SJCRH30 (cell line): ENCODE data around the gene CAMKMT. TPM values are rescaled to one million over a fixed set of nuclear protein-coding genes. Genes with fewer than 3 reads are reported as not detected.

Experiments used
- DNase-seq, 2 experiments: peaks; one replicate each; pipeline ENCODE4 v3.0.0-alpha.2; 2015 to 2020
- H3K27ac ChIP-seq: fragments of 250-450 bp; sonication (Bioruptor Pico); 2 replicates; pipeline ENCODE4 v1.5.1; 2020; ENCODE audit warnings: mild to moderate bottlenecking, moderate library complexity
- H3K27me3 ChIP-seq: fragments of 250-450 bp; sonication (Bioruptor Pico); 2 replicates; pipeline ENCODE4 v1.5.1; 2020; ENCODE audit warnings: mild to moderate bottlenecking, moderate library complexity
- H3K36me3 ChIP-seq: fragments of 250-450 bp; sonication (Bioruptor Pico); 2 replicates; pipeline ENCODE4 v1.5.1; 2020; ENCODE audit warnings: mild to moderate bottlenecking, moderate library complexity
- H3K4me1 ChIP-seq: fragments of 250-450 bp; sonication (Bioruptor Pico); 2 replicates; pipeline ENCODE4 v1.5.1; 2020; ENCODE audit warnings: mild to moderate bottlenecking, moderate library complexity
- H3K4me3 ChIP-seq: fragments of 250-450 bp; sonication (Bioruptor Pico); 2 replicates; pipeline ENCODE4 v1.5.1; 2020; ENCODE audit warnings: mild to moderate bottlenecking, moderate library complexity
- H3K9me3 ChIP-seq: fragments of 250-450 bp; sonication (Bioruptor Pico); replicated peaks from 2 replicates; pipeline ENCODE4 v1.5.1; 2020; ENCODE audit warnings: mild to moderate bottlenecking, moderate library complexity
- total RNA-seq: library from RNA; depleted of rRNA; stranded (reverse); fragments of >200 nt; shearing (Covaris generic); gene quantifications from 2 replicates; pipeline ENCODE4 v1.2.3, GENCODE V29; 2014

CAMKMT gene
- total RNA-seq, 1 experiment from 2014 or later: 11.3 TPM

- Histone ChIP-seq H3K36me3 (no peaks in the 10 kb centered on the region), H3K27me3 (no peaks in the 10 kb centered on the region), H3K4me3 (no peak overlapping the region), H3K4me1 (peaks cover 3% of the 10 kb centered on the region), H3K27ac (no peak overlapping the region), H3K9me3 (no peaks in the 10 kb centered on the region)
- no peak for DNase-seq
These were observed 290.2 kb downstream of the CAMKMT start for GRCh38 chr2:44651974-44652373.

- no peak overlapping the region for H3K27ac ChIP-seq
- no peak overlapping the region for H3K4me3 ChIP-seq
- H3K9me3 ChIP-seq: no peaks in the 10 kb centered on the region
- no peaks in the 10 kb centered on the region for H3K36me3 ChIP-seq
- DNase-seq: no peak
- no peaks in the 10 kb centered on the region; the same call in 1 of the 2 replicates for H3K4me1 ChIP-seq
- no peaks in the 10 kb centered on the region for H3K27me3 ChIP-seq
These were observed 291.0 kb downstream of the CAMKMT start for GRCh38 chr2:44652701-44653100.

- no peaks in the 10 kb centered on the region; the same call in 1 of the 2 replicates for H3K4me1 ChIP-seq
- no peak for DNase-seq
- H3K36me3 ChIP-seq: no peaks in the 10 kb centered on the region
- H3K4me3 ChIP-seq: no peak overlapping the region
- no peaks in the 10 kb centered on the region for H3K9me3 ChIP-seq
- H3K27ac ChIP-seq: no peak overlapping the region
- H3K27me3 ChIP-seq: no peaks in the 10 kb centered on the region
These were observed 293.7 kb downstream of the CAMKMT start for GRCh38 chr2:44655401-44655864.

DNA sequence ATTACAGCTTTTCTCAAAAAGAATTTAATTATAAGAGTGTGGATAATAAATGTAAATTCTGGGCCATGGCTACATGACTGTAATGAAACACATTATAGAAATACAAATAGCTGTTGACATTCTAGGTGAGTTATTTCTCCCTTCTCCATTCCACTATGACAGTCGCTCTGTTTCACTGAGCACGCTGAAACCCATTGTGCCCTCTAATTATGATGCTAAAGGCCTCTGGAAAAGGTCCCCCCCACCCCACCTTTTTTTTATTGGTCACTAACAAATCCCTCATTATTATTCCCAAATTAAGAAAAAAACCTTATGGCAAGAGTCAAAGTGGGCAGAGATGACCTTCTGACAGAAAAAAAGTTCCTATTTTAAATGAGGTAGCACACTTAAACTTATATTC, 294.7 kb downstream of the CAMKMT start:
- DNase-seq: no peak
- no peaks in the 10 kb centered on the region; the same call in 1 of the 2 replicates for H3K4me1 ChIP-seq
- no peak overlapping the region for H3K4me3 ChIP-seq
- H3K9me3 ChIP-seq: no peaks in the 10 kb centered on the region
- H3K27me3 ChIP-seq: no peaks in the 10 kb centered on the region
- no peaks in the 10 kb centered on the region for H3K36me3 ChIP-seq
- H3K27ac ChIP-seq: no peak overlapping the region

GRCh38 chr2:44663471-44664073, 301.8 kb downstream of the CAMKMT start:
- Histone ChIP-seq H3K4me1 (no peaks in the 10 kb centered on the region), H3K27ac (no peak overlapping the region), H3K36me3 (no peaks in the 10 kb centered on the region), H3K27me3 (no peaks in the 10 kb centered on the region), H3K9me3 (no peaks in the 10 kb centered on the region; the same call in 1 of the 2 replicates), H3K4me3 (no peak overlapping the region)
- DNase-seq: no peak

DNA sequence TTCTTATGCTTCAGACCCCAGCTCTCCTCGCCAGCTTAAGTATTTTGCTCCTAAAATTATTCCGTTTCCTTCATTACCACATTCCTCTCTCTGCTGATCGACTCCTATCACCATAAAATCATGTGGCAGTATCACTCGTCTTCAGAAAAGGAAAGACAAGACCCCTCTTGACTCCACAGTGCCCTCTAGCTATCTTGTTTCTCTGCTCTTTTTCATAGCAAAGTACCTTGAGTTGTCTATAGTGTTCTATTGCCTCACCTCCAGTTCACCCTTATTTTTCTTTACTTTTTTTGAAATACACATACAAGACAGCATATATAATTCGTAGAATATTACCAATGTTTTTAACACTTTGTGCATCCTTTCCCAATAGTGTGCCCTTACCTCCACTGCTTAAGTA, 306.6 kb downstream of the CAMKMT start:
- Histone ChIP-seq H3K27ac (no peak overlapping the region), H3K4me3 (no peak overlapping the region), H3K4me1 (no peaks in the 10 kb centered on the region), H3K36me3 (no peaks in the 10 kb centered on the region), H3K27me3 (no peaks in the 10 kb centered on the region), H3K9me3 (no peaks in the 10 kb centered on the region; the same call in 1 of the 2 replicates)
- DNase-seq: peak in 1 of 2 experiments; percentile 55

GRCh38 chr2:44671276-44671675, 309.5 kb downstream of the CAMKMT start:
- no peak for DNase-seq
- H3K27ac ChIP-seq: no peak overlapping the region
- no peak overlapping the region for H3K4me3 ChIP-seq
- H3K4me1 ChIP-seq: no peaks in the 10 kb centered on the region
- H3K36me3 ChIP-seq: no peaks in the 10 kb centered on the region
- H3K9me3 ChIP-seq: no peaks in the 10 kb centered on the region
- H3K27me3 ChIP-seq: no peaks in the 10 kb centered on the region

DNA sequence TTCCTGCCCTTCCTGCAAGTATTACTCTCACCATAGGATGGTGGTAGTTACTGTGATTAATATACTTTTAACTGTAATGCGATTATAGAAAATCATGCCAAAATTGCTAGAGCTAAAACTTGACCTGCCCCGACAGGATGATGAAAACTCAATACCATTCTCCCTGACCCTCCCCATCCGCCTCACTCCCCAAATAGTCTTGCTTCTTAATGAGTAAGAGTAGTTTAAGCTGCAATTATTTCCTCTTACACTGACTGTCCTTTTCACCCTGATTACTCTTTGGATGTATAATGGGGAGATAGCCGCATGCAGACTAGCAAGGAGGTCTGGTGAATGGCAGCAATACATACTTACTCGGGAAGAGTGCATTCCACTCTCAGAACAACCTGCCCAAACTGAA, 310.2 kb downstream of the CAMKMT start:
- no peak for DNase-seq
- Histone ChIP-seq H3K36me3 (no peaks in the 10 kb centered on the region), H3K4me3 (no peak overlapping the region), H3K4me1 (no peaks in the 10 kb centered on the region), H3K9me3 (no peaks in the 10 kb centered on the region), H3K27ac (no peak overlapping the region), H3K27me3 (no peaks in the 10 kb centered on the region)

DNA sequence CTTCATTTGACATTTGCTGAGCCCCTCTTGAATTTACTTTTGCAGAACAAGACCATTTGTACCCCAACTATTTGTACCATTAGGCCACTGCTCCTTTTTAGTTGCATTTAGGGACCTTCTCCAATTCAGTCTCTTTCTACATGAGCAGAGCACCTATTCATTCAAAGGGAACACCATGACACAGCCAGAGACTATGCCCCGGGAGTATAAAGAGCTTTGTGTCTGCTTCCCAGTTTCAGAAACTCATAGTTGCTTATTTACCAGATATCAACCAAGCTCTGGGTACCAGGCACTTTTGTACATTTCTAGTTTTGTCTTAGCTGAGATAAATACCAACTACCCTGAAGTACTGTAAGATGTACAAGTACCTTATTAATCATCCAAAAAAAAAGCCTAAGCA, 310.7 kb downstream of the CAMKMT start:
- Histone ChIP-seq H3K4me3 (no peak overlapping the region), H3K27me3 (no peaks in the 10 kb centered on the region), H3K4me1 (no peaks in the 10 kb centered on the region), H3K27ac (no peak overlapping the region), H3K36me3 (no peaks in the 10 kb centered on the region), H3K9me3 (no peaks in the 10 kb centered on the region)
- DNase-seq: no peak

DNA sequence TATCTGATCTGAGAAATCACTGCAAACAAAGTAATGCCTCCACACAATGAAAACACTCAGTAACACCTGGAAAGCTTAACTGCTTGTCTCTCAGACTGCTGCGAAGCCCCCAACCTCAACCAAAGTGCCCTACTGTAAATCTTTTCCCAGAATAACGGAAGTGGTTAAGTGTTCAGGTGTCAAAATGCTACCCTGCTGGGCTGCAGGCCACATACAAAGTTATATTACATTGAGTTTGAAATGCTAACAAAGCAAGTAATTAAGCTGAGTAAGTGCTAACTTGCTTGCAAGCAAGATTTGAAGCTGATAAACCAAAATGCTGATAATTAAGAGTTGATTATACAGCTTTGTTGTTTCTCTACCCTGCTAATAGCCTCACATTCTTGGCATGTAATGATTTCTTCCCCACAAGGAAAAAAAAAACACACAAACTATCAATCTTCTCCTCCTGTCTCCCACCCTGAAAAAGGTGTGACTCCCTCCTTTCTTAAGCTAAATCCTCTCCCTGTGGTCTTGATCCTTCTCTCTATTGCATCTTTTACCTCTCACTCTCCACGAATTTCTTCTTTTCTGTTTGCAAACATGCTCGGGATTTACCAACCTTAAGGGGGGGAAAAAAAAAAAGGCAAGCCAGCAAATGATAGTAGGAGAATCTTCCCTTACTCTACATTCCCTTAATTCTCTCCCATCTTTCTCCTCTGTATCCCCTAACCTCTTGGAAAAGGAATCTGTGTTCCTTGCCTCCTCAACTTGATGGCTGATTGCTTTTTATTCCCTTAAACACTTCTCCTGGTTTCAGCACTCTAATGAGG, 312.9 kb downstream of the CAMKMT start:
- H3K27ac ChIP-seq: no peak overlapping the region

GRCh38 chr2:44676379-44676778, 314.6 kb downstream of the CAMKMT start:
- Histone ChIP-seq H3K36me3 (no peaks in the 10 kb centered on the region), H3K27me3 (no peaks in the 10 kb centered on the region), H3K4me3 (no peak overlapping the region), H3K27ac (no peak overlapping the region), H3K9me3 (no peaks in the 10 kb centered on the region), H3K4me1 (peaks cover 5% of the 10 kb centered on the region)
- DNase-seq: no peak

More for the DNA sequence above, 312.9 kb downstream of the CAMKMT start:
- Histone ChIP-seq H3K36me3 (no peaks in the 10 kb centered on the region), H3K4me3 (no peak overlapping the region), H3K9me3 (no peaks in the 10 kb centered on the region), H3K27me3 (no peaks in the 10 kb centered on the region), H3K4me1 (no peaks in the 10 kb centered on the region)
- no peak for DNase-seq

DNA sequence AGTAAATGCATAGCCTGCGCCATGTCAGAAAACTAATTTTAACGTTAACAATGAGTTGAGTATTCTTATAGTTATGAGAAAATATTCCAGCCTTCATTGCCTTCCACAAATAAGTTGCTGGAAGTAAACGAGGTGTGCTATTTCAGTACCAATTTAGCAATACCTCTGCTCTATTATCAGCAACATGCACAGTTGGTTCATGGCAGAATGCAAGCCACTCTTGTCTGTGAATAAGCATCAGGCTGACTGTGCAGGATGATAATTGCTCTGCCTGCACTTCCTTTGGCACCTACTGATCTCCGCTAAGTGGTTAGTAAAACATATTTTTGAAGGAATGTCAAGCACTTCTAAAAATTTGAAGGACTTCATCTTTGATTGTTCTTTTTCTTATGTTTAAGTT, 317.8 kb downstream of the CAMKMT start:
- no peaks in the 10 kb centered on the region for H3K27me3 ChIP-seq
- H3K4me3 ChIP-seq: no peak overlapping the region
- no peak overlapping the region for H3K27ac ChIP-seq
- no peaks in the 10 kb centered on the region for H3K36me3 ChIP-seq
- H3K4me1 ChIP-seq: peaks cover 5% of the 10 kb centered on the region
- H3K9me3 ChIP-seq: no peaks in the 10 kb centered on the region
- DNase-seq: no peak

GRCh38 chr2:44679990-44680389, 318.2 kb downstream of the CAMKMT start:
- Histone ChIP-seq H3K4me3 (no peak overlapping the region), H3K27ac (no peak overlapping the region)
- no peak for DNase-seq

GRCh38 chr2:44680424-44680971, 318.8 kb downstream of the CAMKMT start:
- Histone ChIP-seq H3K27me3 (no peaks in the 10 kb centered on the region), H3K4me3 (no peak overlapping the region), H3K27ac (peak overlapping the region; percentile 2; the same call in 1 of the 2 replicates), H3K9me3 (no peaks in the 10 kb centered on the region), H3K4me1 (peaks cover 5% of the 10 kb centered on the region), H3K36me3 (no peaks in the 10 kb centered on the region)
- DNase-seq: no peak

More at GRCh38 chr2:44679990-44680389, 318.2 kb downstream of the CAMKMT start:
- H3K9me3 ChIP-seq: no peaks in the 10 kb centered on the region
- no peaks in the 10 kb centered on the region for H3K27me3 ChIP-seq
- no peaks in the 10 kb centered on the region for H3K36me3 ChIP-seq
- peaks cover 5% of the 10 kb centered on the region for H3K4me1 ChIP-seq

DNA sequence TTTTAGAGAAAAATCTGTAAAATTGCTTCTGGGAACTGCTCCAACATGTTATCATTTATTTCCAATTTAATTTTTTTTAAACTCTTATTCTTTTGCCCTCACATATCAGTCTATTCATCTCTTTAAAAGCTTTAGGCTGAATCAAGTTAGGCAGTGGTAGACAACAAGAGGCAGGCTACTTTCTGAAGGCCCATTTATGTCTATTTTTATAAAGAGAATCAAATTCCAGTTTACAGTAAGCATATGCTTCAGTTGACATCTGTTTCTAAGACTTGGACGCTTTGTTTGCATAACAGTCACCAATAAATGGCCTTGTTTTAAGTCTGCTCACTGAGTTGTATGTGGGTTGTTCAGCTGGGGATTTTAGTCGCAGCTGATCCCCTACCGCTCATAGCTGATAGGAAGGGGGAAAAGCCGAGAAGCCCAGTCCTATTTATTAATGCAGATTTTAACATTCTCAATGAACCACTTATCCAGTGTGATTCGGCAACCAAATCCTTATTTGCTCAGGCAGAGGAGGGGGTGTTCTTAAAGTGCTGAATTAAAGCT, 319.3 kb downstream of the CAMKMT start:
- H3K9me3 ChIP-seq: no peaks in the 10 kb centered on the region
- DNase-seq: peak; percentile 61 to 85
- peak overlapping the region; percentile 2; the same call in 1 of the 2 replicates for H3K27ac ChIP-seq
- peaks cover 5% of the 10 kb centered on the region for H3K4me1 ChIP-seq
- peak overlapping the region; percentile 12 for H3K4me3 ChIP-seq
- no peaks in the 10 kb centered on the region for H3K27me3 ChIP-seq
- H3K36me3 ChIP-seq: no peaks in the 10 kb centered on the region
